Fibroblast of the aortic adventitia (primary cell): Measurements from ENCODE around the gene ETV5. TPM values are rescaled to one million over a fixed set of nuclear protein-coding genes. Genes with fewer than 3 reads are reported as not detected.

ENCODE experiments used
- DNase-seq: peaks from one replicate; pipeline ENCODE4 v3.0.0-alpha.2; 2010; ENCODE audit warnings: low read depth
- H3K4me3 ChIP-seq: 2 replicates; pipeline ENCODE4 v1.5.1; 2011; ENCODE audit warnings: low read depth, mild to moderate bottlenecking, control low read depth, low read length, moderate library complexity
- CTCF ChIP-seq: IDR thresholded peaks from 2 replicates; pipeline ENCODE4 v1.5.1; 2011; ENCODE audit warnings: mild to moderate bottlenecking, low read length, control low read depth, inconsistent platforms; ENCODE audit not compliant: insufficient read depth
- small RNA-seq: library from RNA; depleted of rRNA; stranded (forward); fragments of <200 nt; gene quantifications from one replicate; pipeline ENCODE3, GENCODE V24; 2012
- total RNA-seq: library from RNA; depleted of rRNA; stranded (reverse); fragments of >200 nt; gene quantifications from 2 replicates; pipeline ENCODE4 v1.2.3, GENCODE V29; 2012; ENCODE audit warnings: low replicate concordance

The ETV5 gene
- total RNA-seq, 1 donor, result 78.8 TPM

- H3K4me3 ChIP-seq, result no peak overlapping the region
- TF ChIP-seq CTCF, result no peak
- DNase-seq, result no peak
These were observed 109.7 kb downstream of the ETV5 start for GRCh38 chr3:185999221-185999620.

GRCh38 chr3:185998136-185998535 lies 110.8 kb downstream of the ETV5 start:
- TF ChIP-seq CTCF, result no peak
- H3K4me3 ChIP-seq, result no peak overlapping the region
- DNase-seq, result no peak

- no peak for TF ChIP-seq CTCF
- no peak overlapping the region for H3K4me3 ChIP-seq
- no peak for DNase-seq
These were observed 111.8 kb downstream of the ETV5 start for GRCh38 chr3:185997130-185997529.

Small RNA genes lying within 50 kb of the gene (small RNA-seq; reads per million reads assigned to genes)
- not detected for gene RF00017

Other genes starting within 250 kb of the ETV5 start
- gene TRA2B, start 171.1 kb downstream of the ETV5 start, total RNA-seq, result 96.7 and 157 TPM in 2 replicates